Left kidney (tissue), 2 donors: Measurements from ENCODE around the gene WDR86. TPM values are rescaled to one million over a fixed set of nuclear protein-coding genes. Genes with fewer than 3 reads are reported as not detected.

Experiments used
- DNase-seq: peaks from one replicate; pipeline ENCODE4 v3.0.0-alpha.2; 2013
- polyA plus RNA-seq: library from polyadenylated mRNA; unstranded; fragments of 120-200 nt; gene quantifications from one replicate; pipeline ENCODE4 v1.2.1, GENCODE V29; 2013; ENCODE audit not compliant: insufficient read length

The WDR86 gene
- polyA plus RNA-seq, 1 donor, result 38.8 TPM

GRCh38 chr7:151381348-151382078 lies 28.3 kb downstream of the WDR86 start:
- DNase-seq, result no peak

GRCh38 chr7:151381098-151381347 lies 28.8 kb downstream of the WDR86 start:
- DNase-seq, result no peak

DNA sequence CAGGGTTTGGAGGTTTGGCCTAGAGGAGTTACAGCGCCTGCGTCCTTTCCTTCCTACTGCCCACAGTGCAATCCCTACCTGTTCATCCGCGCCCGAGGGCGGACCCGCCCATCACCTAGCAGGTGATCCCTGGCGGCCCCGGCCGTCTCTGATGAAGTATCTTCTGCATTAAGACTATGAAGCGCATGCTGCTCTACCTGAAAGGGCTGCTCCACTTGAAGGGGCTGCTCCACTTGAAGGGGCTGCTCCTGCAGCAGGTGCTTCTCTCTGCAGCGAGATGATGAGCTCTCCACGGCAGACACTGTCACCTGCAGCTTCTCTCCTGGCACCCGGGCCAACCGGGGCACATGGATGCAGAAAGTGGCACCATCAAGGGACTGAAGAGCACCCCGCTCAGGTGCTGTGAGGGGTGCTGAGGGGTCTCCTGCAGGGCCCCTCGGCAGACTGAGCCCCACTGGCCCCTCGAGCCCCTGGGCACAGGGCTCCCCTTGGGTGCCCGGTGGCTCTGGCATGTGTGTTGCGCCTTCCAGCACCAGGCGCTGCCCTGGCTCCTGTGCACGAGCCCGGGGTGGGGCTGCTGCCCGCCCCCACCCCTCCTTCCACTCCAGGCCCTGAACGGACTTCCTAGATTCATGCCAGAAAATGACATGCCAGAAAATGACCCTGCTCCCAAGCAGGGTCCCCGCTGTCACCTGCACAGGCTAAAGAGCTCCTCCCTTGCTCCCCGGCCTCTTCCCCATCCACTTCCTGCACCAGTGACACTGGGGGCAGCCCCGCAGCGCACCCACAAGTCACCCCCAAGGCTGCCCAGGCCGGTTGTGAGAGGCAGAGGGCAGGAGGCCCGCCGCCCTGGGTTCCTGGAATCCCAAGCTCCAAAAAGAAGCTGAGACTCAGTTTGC lies 29.4 kb downstream of the WDR86 start:
- DNase-seq, result no peak

DNA sequence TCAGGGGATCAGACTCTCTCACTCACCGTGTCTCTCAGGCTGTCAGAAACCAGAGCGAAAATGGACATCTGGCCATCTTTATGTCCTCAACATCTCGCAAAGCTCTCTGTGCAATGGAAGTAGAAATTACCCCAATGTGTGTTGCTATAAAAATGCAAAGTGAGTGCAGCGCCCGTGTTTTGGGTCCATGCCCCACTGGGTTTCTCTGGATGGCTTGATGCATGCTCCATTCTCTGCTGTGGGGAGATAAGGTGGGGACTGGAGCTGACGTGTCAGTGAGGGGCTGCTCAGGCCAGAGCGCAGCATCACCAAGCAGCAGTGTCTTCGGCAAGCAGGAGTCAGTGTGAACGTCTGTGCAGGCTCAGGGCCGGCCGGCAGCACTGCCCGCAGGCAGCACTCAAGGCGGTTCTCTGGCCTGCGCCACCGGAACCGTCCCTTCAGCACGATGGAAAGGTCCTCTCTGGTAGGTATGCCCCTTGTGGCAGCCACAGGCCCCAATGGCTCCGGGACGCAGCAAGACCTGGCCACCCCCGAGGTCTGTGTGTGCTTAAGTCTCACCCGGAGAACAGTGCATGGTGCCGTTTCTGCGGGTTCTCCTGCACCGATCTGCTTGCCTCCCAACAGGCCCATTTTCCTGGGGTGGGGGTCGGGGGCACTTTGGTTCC lies 30.2 kb downstream of the WDR86 start:
- DNase-seq, result no peak

GRCh38 chr7:151379193-151379520 lies 30.7 kb downstream of the WDR86 start:
- no peak for DNase-seq

DNA sequence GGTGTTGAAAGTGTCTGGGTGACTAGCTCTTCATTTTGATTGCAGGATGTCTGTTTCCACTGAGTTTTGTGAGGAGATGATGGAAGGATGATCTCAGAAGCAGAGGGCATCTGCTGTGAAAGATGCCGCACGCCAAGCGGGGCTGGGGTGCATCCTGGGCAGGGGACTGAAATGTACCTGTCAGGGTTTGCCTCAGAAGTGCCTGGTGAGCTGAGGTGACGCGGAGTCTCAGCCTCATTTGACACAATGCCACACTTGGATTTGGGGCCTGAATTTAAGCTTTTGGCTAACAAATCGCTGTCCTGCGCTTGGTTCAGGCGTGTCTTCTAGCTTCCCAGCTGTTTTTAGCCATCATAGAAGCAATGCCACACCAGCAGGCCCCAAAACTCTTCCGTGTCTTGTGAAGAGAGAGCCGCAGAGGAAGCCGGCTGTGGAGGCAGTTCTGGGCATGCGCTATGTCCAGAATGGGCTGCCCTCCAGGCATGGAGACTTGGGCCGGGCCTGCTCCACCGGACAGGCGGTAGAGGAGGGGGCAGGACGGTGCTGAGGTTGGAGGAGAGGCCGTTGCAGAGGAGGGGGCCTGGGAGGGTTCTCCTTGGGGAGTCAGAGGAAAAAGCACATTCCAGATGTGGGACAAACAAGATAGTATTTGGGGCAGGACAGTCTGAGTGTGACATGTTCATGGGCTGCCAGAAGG lies 31.2 kb downstream of the WDR86 start:
- DNase-seq, result no peak

- DNase-seq, result no peak
These were observed 31.8 kb downstream of the WDR86 start for GRCh38 chr7:151378011-151378410.

- DNase-seq, result no peak
These were observed 32.4 kb downstream of the WDR86 start for GRCh38 chr7:151377406-151377805.

- DNase-seq, result no peak
These were observed 33.5 kb downstream of the WDR86 start for GRCh38 chr7:151376218-151376902.

GRCh38 chr7:151375530-151376217 lies 34.2 kb downstream of the WDR86 start:
- no peak for DNase-seq

GRCh38 chr7:151374726-151375125 lies 35.1 kb downstream of the WDR86 start:
- DNase-seq, result no peak

GRCh38 chr7:151374139-151374538 lies 35.7 kb downstream of the WDR86 start:
- no peak for DNase-seq

DNA sequence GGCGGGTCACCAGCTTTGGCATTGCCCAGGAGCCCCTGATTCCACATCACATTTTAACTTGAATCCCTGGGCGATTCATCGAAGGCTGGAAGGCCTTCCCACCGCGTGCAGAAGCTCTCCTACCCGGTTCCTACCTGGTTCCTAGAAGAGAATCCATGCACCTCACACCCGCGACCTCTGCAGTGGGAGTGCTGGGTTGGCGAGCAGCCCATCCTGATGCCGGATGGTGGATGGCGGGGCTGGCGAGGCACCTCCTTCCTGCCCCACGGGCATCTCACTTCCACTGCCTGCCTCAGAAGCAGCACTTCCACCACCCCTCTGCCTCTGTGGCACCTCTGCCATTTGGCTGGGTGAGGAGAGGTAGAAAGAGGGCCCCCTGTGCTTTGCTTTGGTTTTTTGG lies 36.2 kb downstream of the WDR86 start:
- DNase-seq, result no peak

- DNase-seq, result no peak
These were observed 37.1 kb downstream of the WDR86 start for GRCh38 chr7:151372612-151373265.

DNA sequence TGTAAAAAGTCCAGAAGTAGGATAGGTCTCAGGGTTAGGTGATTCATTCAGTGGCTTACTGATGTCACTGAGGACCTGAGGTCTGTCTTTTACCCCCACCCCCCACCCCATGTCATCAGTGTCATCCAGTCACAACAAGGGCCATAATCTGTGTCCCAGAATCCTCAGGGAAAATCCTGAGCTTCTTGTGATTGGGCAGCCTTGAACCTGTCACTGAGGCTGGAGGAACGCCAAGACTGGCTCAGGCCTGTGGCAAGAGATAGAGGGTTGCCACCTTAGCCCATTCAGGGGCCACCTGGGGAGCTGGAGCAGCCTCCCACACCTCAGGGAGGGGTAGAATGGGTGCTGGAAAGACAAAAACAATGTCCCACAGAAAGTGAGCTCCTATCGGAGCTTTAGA lies 38.6 kb downstream of the WDR86 start:
- no peak for DNase-seq

- DNase-seq, result peak; percentile 79
These were observed 41.7 kb downstream of the WDR86 start for GRCh38 chr7:151368136-151368571.

DNA sequence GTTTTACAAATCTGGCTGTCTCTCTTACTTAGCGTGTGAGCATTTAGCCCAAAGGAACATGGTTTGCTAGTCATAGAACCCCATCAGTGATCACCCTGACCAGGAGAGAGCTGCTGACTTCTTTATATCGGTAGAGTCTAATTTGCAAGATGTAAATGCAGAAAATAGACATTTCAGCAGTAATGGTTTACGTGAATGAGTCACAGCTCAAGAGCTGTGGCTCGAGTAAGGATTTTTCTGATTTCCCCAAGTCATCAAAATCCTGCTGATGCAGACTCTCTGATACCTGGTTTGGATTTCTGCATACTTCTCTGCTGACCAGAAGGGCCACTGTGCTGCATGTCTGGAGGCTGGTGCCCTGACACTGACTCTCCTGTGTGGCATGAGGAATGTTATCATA lies 42.6 kb downstream of the WDR86 start:
- DNase-seq, result no peak

- DNase-seq, result no peak
These were observed 43.0 kb downstream of the WDR86 start for GRCh38 chr7:151366880-151367222.

DNA sequence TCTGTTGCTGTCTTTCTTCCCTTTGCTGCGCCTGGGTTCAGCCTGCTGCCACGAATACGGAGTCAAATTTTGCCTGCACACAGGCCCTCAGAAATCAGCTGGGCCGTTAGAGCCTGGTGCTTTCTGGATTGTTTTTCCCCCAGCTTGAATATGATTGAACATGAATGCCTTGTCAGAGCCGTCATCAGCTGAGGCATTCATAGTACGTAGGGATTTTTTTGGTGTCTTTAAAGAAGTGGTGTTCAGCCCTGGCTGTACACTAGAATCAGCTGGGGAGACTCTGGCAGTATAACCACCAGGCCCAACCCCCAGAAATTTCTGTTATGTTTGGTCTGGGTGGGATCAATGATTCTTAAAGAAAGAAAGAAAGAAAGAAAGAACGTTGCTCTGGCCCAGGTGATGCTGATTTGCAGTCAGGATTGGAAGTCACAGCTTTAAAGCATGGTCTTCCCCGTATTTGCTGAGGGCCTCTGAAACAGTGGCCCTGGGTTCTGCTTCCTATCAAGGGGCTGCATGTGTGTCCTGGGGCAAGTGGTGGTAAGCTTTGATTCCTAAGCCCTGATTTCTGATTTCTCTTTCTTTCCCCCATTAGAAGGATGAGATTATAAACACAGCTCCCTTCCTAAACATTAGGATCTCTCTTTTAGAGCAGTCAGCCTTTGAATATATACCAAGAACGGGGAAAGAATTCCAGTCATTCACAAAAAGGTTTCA lies 43.5 kb downstream of the WDR86 start:
- no peak for DNase-seq

- no peak for DNase-seq
These were observed 46.7 kb downstream of the WDR86 start for GRCh38 chr7:151363182-151363581.
